IPS-15b (cell line): ENCODE data around the gene HERC4.
"Not testable (repeated sequence)": the region's sequence is repeated elsewhere in the genome, so short reads cannot be mapped to it uniquely, and the experiment has no call there.

Source experiments
- H3K27me3 ChIP-seq: one replicate; pipeline ENCODE4 v1.6.1; 2013; ENCODE audit warnings: low read length; ENCODE audit not compliant: control insufficient read depth, insufficient read depth
- H3K36me3 ChIP-seq: one replicate; pipeline ENCODE4 v1.6.1; 2013; ENCODE audit warnings: low read length; ENCODE audit not compliant: control insufficient read depth, insufficient read depth
- H3K4me1 ChIP-seq: one replicate; pipeline ENCODE4 v1.6.1; 2013; ENCODE audit warnings: mild to moderate bottlenecking, low read length; ENCODE audit not compliant: control insufficient read depth, insufficient read depth
- H3K4me3 ChIP-seq: one replicate; pipeline ENCODE4 v1.5.1; 2013; ENCODE audit warnings: low read depth, low read length
- H3K9ac ChIP-seq: one replicate; pipeline ENCODE4 v1.6.1; 2013; ENCODE audit warnings: low read depth, mild to moderate bottlenecking, low read length
- H3K9me3 ChIP-seq: one replicate; pipeline ENCODE4 v1.6.1; 2013; ENCODE audit warnings: mild to moderate bottlenecking, low read length; ENCODE audit not compliant: control insufficient read depth, insufficient read depth

HERC4 gene

GRCh38 chr10:68087685-68088401 is 12.8 kb upstream of the HERC4 start:
- H3K9me3 ChIP-seq: no peaks in the 10 kb centered on the region
- no peaks in the 10 kb centered on the region for H3K27me3 ChIP-seq
- H3K36me3 ChIP-seq: no peaks in the 10 kb centered on the region
- H3K4me3 ChIP-seq: no peak overlapping the region
- peaks cover 2% of the 10 kb centered on the region for H3K4me1 ChIP-seq
- H3K9ac ChIP-seq: no peak overlapping the region

- Histone ChIP-seq H3K36me3 (no peaks in the 10 kb centered on the region), H3K27me3 (no peaks in the 10 kb centered on the region), H3K4me1 (peaks cover 2% of the 10 kb centered on the region), H3K4me3 (no peak overlapping the region), H3K9me3 (no peaks in the 10 kb centered on the region), H3K9ac (no peak overlapping the region)
Measured at GRCh38 chr10:68086910-68087684, 12.0 kb upstream of the HERC4 start.

DNA sequence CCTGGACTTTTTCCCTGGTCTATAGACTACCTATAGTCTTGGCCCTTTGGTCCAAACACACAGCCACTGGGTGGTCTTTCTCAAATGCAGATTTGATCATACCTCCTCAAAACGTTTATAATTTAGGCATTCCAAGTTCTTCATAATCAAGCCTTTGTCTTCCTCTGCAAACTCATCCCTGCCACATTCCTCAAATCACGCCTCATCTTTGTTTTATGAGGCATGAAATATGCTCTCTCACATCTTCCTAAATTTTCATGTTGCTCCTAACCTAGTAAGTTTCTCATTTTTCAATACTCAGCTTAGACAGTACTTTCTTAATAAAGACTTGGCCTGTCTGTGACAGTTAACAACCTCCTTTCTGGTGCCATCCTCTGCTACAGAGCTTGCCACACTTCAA is 10.9 kb upstream of the HERC4 start:
- Histone ChIP-seq H3K9me3 (no peaks in the 10 kb centered on the region), H3K4me1 (peaks cover 9% of the 10 kb centered on the region), H3K9ac (no peak overlapping the region), H3K27me3 (no peaks in the 10 kb centered on the region), H3K36me3 (no peaks in the 10 kb centered on the region), H3K4me3 (no peak overlapping the region)

DNA sequence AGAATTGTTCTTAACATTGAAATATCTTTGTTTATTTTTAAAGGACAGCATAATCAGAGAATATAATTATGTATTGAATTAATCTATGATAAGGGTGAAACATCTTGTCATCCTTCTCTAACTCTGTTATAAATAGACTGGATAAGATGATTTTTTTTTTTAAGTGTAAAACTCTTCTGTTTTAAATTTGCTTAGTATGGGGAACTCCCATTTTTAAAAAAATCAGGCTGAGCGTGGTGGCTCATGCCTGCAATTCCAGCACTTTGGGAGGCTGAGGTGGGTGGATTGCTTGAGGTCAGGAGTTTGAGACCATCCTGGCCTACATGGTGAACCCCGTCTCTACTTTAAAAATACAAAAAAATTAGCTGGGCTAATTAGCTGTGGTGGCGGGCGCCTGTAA is 9.4 kb upstream of the HERC4 start:
- Histone ChIP-seq H3K36me3 (no peaks in the 10 kb centered on the region), H3K9me3 (no peaks in the 10 kb centered on the region), H3K4me1 (peaks cover 9% of the 10 kb centered on the region), H3K27me3 (no peaks in the 10 kb centered on the region), H3K4me3 (no peak overlapping the region), H3K9ac (no peak overlapping the region)

DNA sequence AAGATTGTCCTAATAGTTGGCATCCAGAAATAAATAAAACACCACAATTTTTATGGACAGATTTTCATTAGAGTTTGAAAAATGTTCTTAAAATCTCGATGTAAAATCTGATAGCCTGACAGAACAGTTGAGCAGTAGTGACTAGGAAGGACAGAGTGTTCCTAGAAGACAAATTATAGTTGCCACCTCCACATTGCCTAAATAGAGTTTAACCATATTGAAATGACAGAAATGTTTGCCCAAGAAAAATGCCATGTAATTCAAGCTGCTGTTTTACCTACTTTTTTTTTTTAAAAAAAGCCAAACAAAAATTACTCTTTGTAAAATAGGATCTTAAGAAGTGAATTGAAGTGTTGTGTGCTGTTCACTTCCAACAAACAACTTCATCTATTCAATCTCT is 8.9 kb upstream of the HERC4 start:
- no peak overlapping the region for H3K9ac ChIP-seq
- H3K36me3 ChIP-seq: no peaks in the 10 kb centered on the region
- no peak overlapping the region for H3K4me3 ChIP-seq
- no peaks in the 10 kb centered on the region for H3K27me3 ChIP-seq
- H3K4me1 ChIP-seq: peaks cover 9% of the 10 kb centered on the region
- H3K9me3 ChIP-seq: no peaks in the 10 kb centered on the region

GRCh38 chr10:68082872-68083271 is 7.8 kb upstream of the HERC4 start:
- H3K36me3 ChIP-seq: no peaks in the 10 kb centered on the region
- H3K9me3 ChIP-seq: no peaks in the 10 kb centered on the region
- no peak overlapping the region for H3K9ac ChIP-seq
- no peak overlapping the region for H3K4me3 ChIP-seq
- H3K4me1 ChIP-seq: peaks cover 6% of the 10 kb centered on the region
- no peaks in the 10 kb centered on the region for H3K27me3 ChIP-seq

GRCh38 chr10:68081916-68082315 is 6.8 kb upstream of the HERC4 start:
- Histone ChIP-seq H3K4me1 (peaks cover 6% of the 10 kb centered on the region), H3K9me3 (no peaks in the 10 kb centered on the region), H3K36me3 (no peaks in the 10 kb centered on the region), H3K4me3 (no peak overlapping the region), H3K27me3 (no peaks in the 10 kb centered on the region), H3K9ac (no peak overlapping the region)

DNA sequence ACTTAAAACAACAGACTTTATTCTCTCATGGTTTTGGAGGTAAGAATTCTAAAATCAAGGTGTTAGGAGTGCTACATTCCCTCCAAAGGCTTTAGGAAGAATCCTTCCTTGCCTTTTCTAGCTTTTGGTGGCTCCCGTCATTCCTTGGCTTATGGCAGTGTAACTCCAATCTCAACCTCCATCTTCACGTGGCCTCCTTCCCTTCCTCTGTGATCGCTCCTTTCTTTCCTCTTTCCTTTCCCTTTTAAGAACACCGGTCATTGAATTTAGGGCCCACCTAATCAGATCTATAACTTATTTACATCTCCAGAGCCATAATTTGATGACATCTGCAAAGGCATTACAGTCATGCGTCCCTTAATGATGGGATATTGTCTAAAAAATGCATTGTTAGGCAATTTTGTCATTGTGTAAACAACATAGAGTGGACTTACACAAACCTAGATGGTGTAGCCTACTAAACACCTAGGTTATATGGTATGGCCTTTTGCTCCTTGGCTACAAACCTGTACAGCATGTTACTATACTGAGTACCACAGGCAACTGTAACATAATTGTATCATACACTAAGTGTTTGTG is 5.9 kb upstream of the HERC4 start:
- H3K9ac ChIP-seq: no peak overlapping the region

DNA sequence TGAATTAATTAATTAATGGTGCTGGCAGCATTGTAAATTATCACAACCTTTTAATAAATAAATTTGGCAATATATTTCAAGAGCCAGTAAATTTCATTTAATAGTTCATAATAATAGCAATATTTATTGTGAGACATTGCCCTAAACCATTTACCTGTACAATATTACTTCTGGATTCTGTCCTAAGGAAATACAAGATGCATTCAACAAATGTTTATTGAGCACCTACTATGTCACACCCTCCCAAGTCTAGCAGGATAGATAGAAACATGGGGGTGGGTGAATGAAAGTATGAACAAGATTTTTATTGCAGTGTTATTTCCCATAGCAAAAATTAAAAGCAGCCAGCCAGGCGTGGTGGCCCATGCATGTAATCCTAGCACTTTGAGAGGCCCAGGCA is 4.4 kb upstream of the HERC4 start:
- H3K9ac ChIP-seq: no peak overlapping the region
- H3K4me3 ChIP-seq: no peak overlapping the region
- no peaks in the 10 kb centered on the region for H3K9me3 ChIP-seq
- H3K27me3 ChIP-seq: no peaks in the 10 kb centered on the region
- peaks cover 11% of the 10 kb centered on the region for H3K4me1 ChIP-seq
- H3K36me3 ChIP-seq: no peaks in the 10 kb centered on the region

More for the DNA sequence above, 5.9 kb upstream of the HERC4 start:
- no peaks in the 10 kb centered on the region for H3K9me3 ChIP-seq
- H3K36me3 ChIP-seq: no peaks in the 10 kb centered on the region
- no peak overlapping the region for H3K4me3 ChIP-seq
- peaks cover 6% of the 10 kb centered on the region for H3K4me1 ChIP-seq
- H3K27me3 ChIP-seq: no peaks in the 10 kb centered on the region

DNA sequence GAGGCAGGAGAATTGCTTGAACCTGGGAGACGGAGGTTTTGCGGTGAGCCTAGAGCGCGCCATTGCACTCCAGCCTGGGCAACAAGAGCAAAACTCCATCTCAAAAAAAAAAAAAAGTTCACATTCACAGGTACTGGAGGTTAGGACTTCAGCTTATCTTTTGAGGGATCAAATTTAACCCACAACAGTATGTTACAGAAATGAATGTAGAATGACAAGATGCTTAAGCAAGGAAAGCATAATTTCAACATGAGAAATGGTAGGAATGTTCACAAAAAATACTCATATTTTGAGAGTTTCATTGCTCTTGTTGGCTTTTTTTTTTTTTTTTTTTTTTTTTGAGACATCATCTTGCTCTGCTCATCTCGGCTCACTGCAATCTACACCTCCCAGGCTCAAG is 1.9 kb upstream of the HERC4 start:
- Histone ChIP-seq H3K9me3 (no peaks in the 10 kb centered on the region), H3K36me3 (no peaks in the 10 kb centered on the region), H3K9ac (no peak overlapping the region)

DNA sequence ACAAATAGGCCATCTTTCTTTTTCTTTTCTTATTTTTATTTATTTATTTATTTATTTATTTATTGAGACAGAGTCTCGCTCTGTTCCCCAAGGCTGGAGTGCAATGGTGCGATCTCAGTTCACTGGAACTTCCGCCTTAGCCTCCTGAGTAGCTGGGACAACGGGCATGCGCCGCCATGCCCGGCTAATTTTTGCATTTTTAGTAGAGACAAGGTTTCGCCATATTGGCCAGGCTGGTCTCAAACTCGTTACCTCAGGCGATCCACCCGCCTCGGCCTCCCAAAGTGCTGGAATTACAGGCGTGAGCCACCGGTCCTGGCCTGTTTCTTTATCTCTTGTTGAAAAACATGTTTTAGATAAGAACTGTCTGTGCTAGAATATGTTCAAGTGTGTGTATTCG is 998 bp upstream of the HERC4 start:
- H3K36me3 ChIP-seq, H3K27me3 ChIP-seq, H3K9ac ChIP-seq, H3K4me1 ChIP-seq, H3K9me3 ChIP-seq, H3K4me3 ChIP-seq: not testable (repeated sequence)

More for the DNA sequence above, 1.9 kb upstream of the HERC4 start:
- peaks cover 14% of the 10 kb centered on the region for H3K4me1 ChIP-seq
- H3K27me3 ChIP-seq: no peaks in the 10 kb centered on the region
- no peak overlapping the region for H3K4me3 ChIP-seq

DNA sequence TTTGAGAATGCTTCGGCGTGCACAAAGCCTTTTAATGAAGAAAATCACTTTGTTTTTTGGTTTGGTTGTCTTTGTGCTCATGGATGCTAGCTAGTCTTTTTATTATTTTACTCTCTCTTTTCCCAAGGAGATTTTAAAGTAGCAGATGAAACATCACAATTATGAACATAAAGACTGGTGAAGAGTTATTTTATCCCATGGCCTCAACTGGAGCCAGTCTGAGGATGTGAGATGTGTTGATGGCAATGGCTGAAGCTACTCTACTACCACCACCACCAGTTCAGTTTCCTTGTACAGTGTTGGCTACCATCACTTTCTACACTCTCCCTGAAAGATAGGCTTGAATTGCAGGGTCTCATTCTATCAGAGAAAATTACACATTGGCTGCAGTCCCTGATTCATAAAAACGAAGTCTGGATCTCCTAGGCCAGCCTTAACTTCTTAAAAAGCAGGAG is 494 bp upstream of the HERC4 start:
- no peak overlapping the region for H3K9ac ChIP-seq
- H3K4me3 ChIP-seq: peak overlapping the region; percentile 20
- peaks cover 8% of the 10 kb centered on the region for H3K4me1 ChIP-seq
- no peaks in the 10 kb centered on the region for H3K36me3 ChIP-seq
- H3K9me3 ChIP-seq: no peaks in the 10 kb centered on the region
- H3K27me3 ChIP-seq: no peaks in the 10 kb centered on the region
